Measurements from ENCODE around the gene UMAD1. TPM values are rescaled to one million over a fixed set of nuclear protein-coding genes. Genes with fewer than 3 reads are reported as not detected.

UMAD1 gene
- total and polyA plus RNA-seq, 2 experiments from 2014 or later, result 8.4 to 12.4 TPM

DNA sequence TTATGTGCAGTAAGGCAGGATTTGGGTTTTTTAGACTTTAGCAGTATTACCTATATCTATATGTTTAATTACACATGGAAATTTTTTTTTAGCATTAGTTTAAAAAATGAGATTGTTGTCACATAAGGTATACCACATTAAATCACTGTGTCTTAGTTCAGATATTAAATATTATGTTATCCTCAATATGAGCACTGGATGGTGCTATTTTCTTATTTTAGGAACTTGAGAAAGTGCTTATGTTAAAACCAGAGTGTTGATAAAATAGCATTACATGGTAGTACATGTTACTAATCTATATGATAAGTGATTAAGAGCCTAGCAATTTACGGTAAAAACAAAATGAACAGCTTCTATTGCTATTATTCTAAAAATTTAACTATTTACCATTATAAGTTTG is 45.1 kb upstream of the UMAD1 start:
- Histone ChIP-seq H3K79me2 (replicated peaks; ENCODE audit: insufficient read depth) (no peaks in the 10 kb centered on the region), H4K20me1 (replicated peaks; ENCODE audit: insufficient read depth) (no peaks in the 10 kb centered on the region), H3K36me3 (ENCODE audit: insufficient read depth) (peaks cover 19% of the 10 kb centered on the region), H3K4me2 (no peak overlapping the region), H3K9me2 (ENCODE audit: insufficient read depth) (no peaks in the 10 kb centered on the region), H3K27me3 (ENCODE audit: insufficient read depth) (no peaks in the 10 kb centered on the region), H3K4me3 (no peak overlapping the region), H3K27ac (ENCODE audit: low read depth) (no peak overlapping the region), H2AFZ (no peak overlapping the region), H3K4me1 (ENCODE audit: insufficient read depth) (no peaks in the 10 kb centered on the region), H3F3A (replicated peaks; ENCODE audit: low read depth) (no peaks in the 10 kb centered on the region)
- Mint-ChIP-seq H3K27me3 (ENCODE audit: insufficient read depth, low read depth, poor library complexity) (no peaks in the 10 kb centered on the region), H3K27ac (no peak overlapping the region), H3K9me3 (peaks cover 26% of the 10 kb centered on the region), H3K36me3 (ENCODE audit: low read depth) (peaks cover 77% of the 10 kb centered on the region), H3K4me1 (no peaks in the 10 kb centered on the region), H3K4me3 (no peak overlapping the region)
- TF ChIP-seq, protein P1, sequence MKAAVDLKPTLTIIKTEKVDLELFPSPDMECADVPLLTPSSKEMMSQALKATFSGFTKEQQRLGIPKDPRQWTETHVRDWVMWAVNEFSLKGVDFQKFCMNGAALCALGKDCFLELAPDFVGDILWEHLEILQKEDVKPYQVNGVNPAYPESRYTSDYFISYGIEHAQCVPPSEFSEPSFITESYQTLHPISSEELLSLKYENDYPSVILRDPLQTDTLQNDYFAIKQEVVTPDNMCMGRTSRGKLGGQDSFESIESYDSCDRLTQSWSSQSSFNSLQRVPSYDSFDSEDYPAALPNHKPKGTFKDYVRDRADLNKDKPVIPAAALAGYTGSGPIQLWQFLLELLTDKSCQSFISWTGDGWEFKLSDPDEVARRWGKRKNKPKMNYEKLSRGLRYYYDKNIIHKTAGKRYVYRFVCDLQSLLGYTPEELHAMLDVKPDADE (IDR thresholded peaks at IDR 0.05), result no peak
- TF ChIP-seq, protein P2, sequence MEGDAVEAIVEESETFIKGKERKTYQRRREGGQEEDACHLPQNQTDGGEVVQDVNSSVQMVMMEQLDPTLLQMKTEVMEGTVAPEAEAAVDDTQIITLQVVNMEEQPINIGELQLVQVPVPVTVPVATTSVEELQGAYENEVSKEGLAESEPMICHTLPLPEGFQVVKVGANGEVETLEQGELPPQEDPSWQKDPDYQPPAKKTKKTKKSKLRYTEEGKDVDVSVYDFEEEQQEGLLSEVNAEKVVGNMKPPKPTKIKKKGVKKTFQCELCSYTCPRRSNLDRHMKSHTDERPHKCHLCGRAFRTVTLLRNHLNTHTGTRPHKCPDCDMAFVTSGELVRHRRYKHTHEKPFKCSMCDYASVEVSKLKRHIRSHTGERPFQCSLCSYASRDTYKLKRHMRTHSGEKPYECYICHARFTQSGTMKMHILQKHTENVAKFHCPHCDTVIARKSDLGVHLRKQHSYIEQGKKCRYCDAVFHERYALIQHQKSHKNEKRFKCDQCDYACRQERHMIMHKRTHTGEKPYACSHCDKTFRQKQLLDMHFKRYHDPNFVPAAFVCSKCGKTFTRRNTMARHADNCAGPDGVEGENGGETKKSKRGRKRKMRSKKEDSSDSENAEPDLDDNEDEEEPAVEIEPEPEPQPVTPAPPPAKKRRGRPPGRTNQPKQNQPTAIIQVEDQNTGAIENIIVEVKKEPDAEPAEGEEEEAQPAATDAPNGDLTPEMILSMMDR (conservative IDR thresholded peaks at IDR 0.05; ENCODE audit: low read depth in 2 of 2), result 0 out of 4 replicates have a peak, but pooled peaks of 1 of the 2 experiments have one; percentile 24
- ATAC-seq (no peak), DNase-seq (ENCODE audit: low spot score) (no peak)

DNA sequence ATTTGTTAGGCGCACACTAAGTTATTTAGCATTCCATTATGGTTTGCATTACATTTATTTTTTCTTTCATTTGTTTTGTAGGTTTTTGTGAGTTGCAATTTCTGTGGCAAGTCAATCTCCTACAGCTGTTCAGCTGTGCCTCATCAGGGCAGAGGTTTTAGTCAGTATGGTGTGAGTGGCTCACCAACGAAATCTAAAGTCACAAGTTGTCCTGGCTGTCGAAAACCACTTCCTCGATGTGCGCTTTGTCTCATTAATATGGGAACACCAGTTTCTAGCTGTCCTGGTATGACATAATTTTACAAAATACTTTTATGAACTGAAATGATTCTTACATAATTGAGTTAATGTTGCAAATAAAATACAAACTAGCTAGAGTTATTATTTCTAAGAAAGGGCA is 44.4 kb upstream of the UMAD1 start:
- Histone ChIP-seq H3K4me3 (no peak overlapping the region), H3K4me1 (ENCODE audit: insufficient read depth) (no peaks in the 10 kb centered on the region), H3F3A (replicated peaks; ENCODE audit: low read depth) (no peaks in the 10 kb centered on the region), H3K27me3 (ENCODE audit: insufficient read depth) (no peaks in the 10 kb centered on the region), H3K27ac (ENCODE audit: low read depth) (no peak overlapping the region), H3K79me2 (replicated peaks; ENCODE audit: insufficient read depth) (no peaks in the 10 kb centered on the region), H3K9me2 (ENCODE audit: insufficient read depth) (no peaks in the 10 kb centered on the region), H3K36me3 (ENCODE audit: insufficient read depth) (peaks cover 19% of the 10 kb centered on the region), H2AFZ (no peak overlapping the region), H3K4me2 (no peak overlapping the region), H4K20me1 (replicated peaks; ENCODE audit: insufficient read depth) (no peaks in the 10 kb centered on the region)
- Mint-ChIP-seq H3K4me1 (no peaks in the 10 kb centered on the region), H3K36me3 (ENCODE audit: low read depth) (peaks cover 77% of the 10 kb centered on the region), H3K27me3 (ENCODE audit: insufficient read depth, low read depth, poor library complexity) (no peaks in the 10 kb centered on the region), H3K9me3 (peaks cover 33% of the 10 kb centered on the region), H3K4me3 (no peak overlapping the region), H3K27ac (no peak overlapping the region)
- TF ChIP-seq, protein P1 (IDR thresholded peaks at IDR 0.05), result no peak
- no peak for TF ChIP-seq ZNF331 (CRISPR knock-in tag; IDR thresholded peaks at IDR 0.05; ENCODE audit: low read depth)
- TF ChIP-seq, protein P3, sequence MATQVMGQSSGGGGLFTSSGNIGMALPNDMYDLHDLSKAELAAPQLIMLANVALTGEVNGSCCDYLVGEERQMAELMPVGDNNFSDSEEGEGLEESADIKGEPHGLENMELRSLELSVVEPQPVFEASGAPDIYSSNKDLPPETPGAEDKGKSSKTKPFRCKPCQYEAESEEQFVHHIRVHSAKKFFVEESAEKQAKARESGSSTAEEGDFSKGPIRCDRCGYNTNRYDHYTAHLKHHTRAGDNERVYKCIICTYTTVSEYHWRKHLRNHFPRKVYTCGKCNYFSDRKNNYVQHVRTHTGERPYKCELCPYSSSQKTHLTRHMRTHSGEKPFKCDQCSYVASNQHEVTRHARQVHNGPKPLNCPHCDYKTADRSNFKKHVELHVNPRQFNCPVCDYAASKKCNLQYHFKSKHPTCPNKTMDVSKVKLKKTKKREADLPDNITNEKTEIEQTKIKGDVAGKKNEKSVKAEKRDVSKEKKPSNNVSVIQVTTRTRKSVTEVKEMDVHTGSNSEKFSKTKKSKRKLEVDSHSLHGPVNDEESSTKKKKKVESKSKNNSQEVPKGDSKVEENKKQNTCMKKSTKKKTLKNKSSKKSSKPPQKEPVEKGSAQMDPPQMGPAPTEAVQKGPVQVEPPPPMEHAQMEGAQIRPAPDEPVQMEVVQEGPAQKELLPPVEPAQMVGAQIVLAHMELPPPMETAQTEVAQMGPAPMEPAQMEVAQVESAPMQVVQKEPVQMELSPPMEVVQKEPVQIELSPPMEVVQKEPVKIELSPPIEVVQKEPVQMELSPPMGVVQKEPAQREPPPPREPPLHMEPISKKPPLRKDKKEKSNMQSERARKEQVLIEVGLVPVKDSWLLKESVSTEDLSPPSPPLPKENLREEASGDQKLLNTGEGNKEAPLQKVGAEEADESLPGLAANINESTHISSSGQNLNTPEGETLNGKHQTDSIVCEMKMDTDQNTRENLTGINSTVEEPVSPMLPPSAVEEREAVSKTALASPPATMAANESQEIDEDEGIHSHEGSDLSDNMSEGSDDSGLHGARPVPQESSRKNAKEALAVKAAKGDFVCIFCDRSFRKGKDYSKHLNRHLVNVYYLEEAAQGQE (IDR thresholded peaks at IDR 0.05; ENCODE audit: unreplicated experiment), result no peak
- DNase-seq (ENCODE audit: low spot score) (no peak), ATAC-seq (no peak)
